Calu3 (cell line): ENCODE data around the gene STING1. TPM values are rescaled to one million over a fixed set of nuclear protein-coding genes. Genes with fewer than 3 reads are reported as not detected.
"Not testable (repeated sequence)": the region's sequence is repeated elsewhere in the genome, so short reads cannot be mapped to it uniquely, and the experiment has no call there.

Experiments
- BruUV-seq: library from RNA; stranded (reverse); fragments of 400-500 nt; replicated peaks from 2 replicates; lab custom pipeline; 2021; lab: Mats Ljungman, UMichigan
- CTCF ChIA-PET: fragments of 300-600 bp; sonication (Branson Sonifier 250); formaldehyde crosslinking; loops from one replicate; lab custom pipeline; 2022; ENCODE audit warnings: antibody characterized with exemption; lab: Charles Lee
- DNase-seq: peaks from one replicate; pipeline ENCODE4 v3.0.0; 2022
- H3K27ac Mint-ChIP-seq: one replicate; pipeline ENCODE4 v1.8.0; 2022; ENCODE audit warnings: mixed read lengths; ENCODE audit not compliant: unreplicated experiment
- H3K27me3 Mint-ChIP-seq: one replicate; pipeline ENCODE4 v1.8.0; 2022; ENCODE audit warnings: mixed read lengths; ENCODE audit not compliant: unreplicated experiment
- H3K36me3 Mint-ChIP-seq: one replicate; pipeline ENCODE4 v1.8.0; 2022; ENCODE audit warnings: mild to moderate bottlenecking, moderate library complexity, mixed read lengths; ENCODE audit not compliant: insufficient read depth, unreplicated experiment
- H3K4me1 Mint-ChIP-seq: one replicate; pipeline ENCODE4 v1.8.0; 2022; ENCODE audit warnings: mild to moderate bottlenecking, low read depth, mixed read lengths; ENCODE audit not compliant: unreplicated experiment
- H3K4me3 Mint-ChIP-seq: one replicate; pipeline ENCODE4 v1.8.0; 2022; ENCODE audit warnings: mild to moderate bottlenecking, low read depth, moderate library complexity, mixed read lengths; ENCODE audit not compliant: unreplicated experiment
- H3K9me3 Mint-ChIP-seq: one replicate; pipeline ENCODE4 v1.8.0; 2022; ENCODE audit warnings: low read depth, mixed read lengths; ENCODE audit not compliant: unreplicated experiment
- intact Hi-C: fragments of 100-400 bp; cut with micrococcal nuclease; formaldehyde crosslinking; loops from one replicate; pipeline ENCODE4 v1.10.0; 2022; ENCODE audit not compliant: unreplicated experiment
- total RNA-seq: library from RNA; stranded (reverse); gene quantifications from 2 replicates; pipeline ENCODE4 v1.2.3, GENCODE V29; 2022
- TF ChIP-seq, protein P1 (sequence below): fragments of 200-600 bp; IDR thresholded peaks from one replicate; pipeline ENCODE4 v1.8.0; 2022; ENCODE audit warnings: antibody characterized with exemption; ENCODE audit not compliant: unreplicated experiment

Gene STING1
- total RNA-seq, 1 experiment from 2014 or later, result 34.1 TPM

DNA sequence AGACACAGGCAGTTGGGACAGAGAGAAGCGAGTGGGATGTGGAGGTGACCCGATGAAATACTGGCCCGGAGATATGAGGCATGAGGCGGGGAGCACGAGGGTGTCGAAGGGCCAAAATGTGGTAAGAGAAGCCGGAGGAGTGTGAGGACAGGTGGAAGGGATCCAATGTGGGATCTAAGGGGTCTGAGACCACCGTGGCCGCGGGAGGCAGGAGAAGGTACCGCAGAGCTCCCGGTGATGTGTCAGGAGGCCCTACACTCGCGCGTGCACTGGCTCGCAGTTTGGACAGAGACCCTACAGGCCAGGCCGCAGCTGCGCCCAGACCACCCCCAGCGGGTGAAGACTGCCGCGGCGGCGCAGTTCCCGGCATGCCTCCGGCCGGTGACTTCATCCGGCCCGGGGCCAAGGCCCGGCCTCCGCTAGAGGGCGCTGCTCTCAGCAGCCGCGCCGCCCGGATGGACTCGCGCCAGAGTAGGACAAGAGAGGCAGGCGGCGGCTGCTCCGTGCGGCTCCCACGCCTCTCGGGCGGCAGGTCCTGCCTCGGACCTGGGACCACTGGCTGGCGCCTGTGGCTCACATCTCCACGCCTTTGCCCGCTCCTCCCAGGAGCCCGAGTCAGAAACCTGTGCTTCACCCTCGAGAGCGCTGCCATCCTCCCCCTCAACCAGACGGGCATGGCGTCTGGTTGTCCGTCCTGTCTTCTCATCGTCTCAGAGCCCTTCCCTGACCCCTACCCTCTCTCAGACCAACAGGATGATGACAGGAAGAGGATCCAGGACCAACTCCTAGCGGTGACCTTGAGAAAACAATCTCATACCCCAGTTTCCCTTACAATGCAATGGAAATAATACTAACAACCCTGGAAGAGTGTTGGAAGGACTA is 35.4 kb upstream of the STING1 start:
- H3K4me3 Mint-ChIP-seq, result peak overlapping the region; percentile 73
- H3K9me3 Mint-ChIP-seq, result no peaks in the 10 kb centered on the region
- H3K4me1 Mint-ChIP-seq, result peaks cover 7% of the 10 kb centered on the region
- H3K27me3 Mint-ChIP-seq, result no peaks in the 10 kb centered on the region
- BruUV-seq, result TSS peak; percentile 92
- TF ChIP-seq, protein P1, sequence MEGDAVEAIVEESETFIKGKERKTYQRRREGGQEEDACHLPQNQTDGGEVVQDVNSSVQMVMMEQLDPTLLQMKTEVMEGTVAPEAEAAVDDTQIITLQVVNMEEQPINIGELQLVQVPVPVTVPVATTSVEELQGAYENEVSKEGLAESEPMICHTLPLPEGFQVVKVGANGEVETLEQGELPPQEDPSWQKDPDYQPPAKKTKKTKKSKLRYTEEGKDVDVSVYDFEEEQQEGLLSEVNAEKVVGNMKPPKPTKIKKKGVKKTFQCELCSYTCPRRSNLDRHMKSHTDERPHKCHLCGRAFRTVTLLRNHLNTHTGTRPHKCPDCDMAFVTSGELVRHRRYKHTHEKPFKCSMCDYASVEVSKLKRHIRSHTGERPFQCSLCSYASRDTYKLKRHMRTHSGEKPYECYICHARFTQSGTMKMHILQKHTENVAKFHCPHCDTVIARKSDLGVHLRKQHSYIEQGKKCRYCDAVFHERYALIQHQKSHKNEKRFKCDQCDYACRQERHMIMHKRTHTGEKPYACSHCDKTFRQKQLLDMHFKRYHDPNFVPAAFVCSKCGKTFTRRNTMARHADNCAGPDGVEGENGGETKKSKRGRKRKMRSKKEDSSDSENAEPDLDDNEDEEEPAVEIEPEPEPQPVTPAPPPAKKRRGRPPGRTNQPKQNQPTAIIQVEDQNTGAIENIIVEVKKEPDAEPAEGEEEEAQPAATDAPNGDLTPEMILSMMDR, result peak; percentile 96
- peak; percentile 96 for DNase-seq
- peak overlapping the region; percentile 67 for H3K27ac Mint-ChIP-seq
- intact Hi-C loops, result no loop called here
- H3K36me3 Mint-ChIP-seq, result peaks cover 18% of the 10 kb centered on the region
- CTCF ChIA-PET, result interaction anchor here (0.7 to 1.4 kb wide), 2 partner anchors 22 to 96 kb away, joined by 3 to 4 read pairs; no protein-coding TSS in a partner anchor

GRCh38 chr5:139514486-139514856 is 31.9 kb upstream of the STING1 start:
- no TSS peak for BruUV-seq
- DNase-seq, result no peak
- Mint-ChIP-seq H3K36me3 (peaks cover 18% of the 10 kb centered on the region), H3K4me1 (peaks cover 19% of the 10 kb centered on the region), H3K27me3 (no peaks in the 10 kb centered on the region), H3K9me3 (no peaks in the 10 kb centered on the region), H3K27ac (no peak overlapping the region), H3K4me3 (no peak overlapping the region)
- intact Hi-C loops, result no loop called here
- CTCF ChIA-PET, result interaction anchor here (0.6 to 4.7 kb wide), 3 partner anchors 17 to 92 kb away, joined by 4 to 69 read pairs (median 5); no protein-coding TSS in a partner anchor
- TF ChIP-seq, protein P1, result no peak

GRCh38 chr5:139513852-139514485 is 31.4 kb upstream of the STING1 start:
- TF ChIP-seq, protein P1, result no peak
- no peak for DNase-seq
- CTCF ChIA-PET, result interaction anchor here (0.8 to 4.7 kb wide), 9 partner anchors 18 to 126 kb away, joined by 3 to 69 read pairs (median 4); partner anchors contain the start of genes SPATA24, STING1 and UBE2D2
- intact Hi-C loops, result loop anchor here (1.0 kb wide), 1 partner anchor 92 kb away; no protein-coding TSS in a partner anchor
- no peaks in the 10 kb centered on the region for H3K27me3 Mint-ChIP-seq
- peaks cover 17% of the 10 kb centered on the region for H3K36me3 Mint-ChIP-seq
- no peak overlapping the region for H3K4me3 Mint-ChIP-seq
- BruUV-seq, result no TSS peak
- H3K27ac Mint-ChIP-seq, result no peak overlapping the region
- H3K4me1 Mint-ChIP-seq, result peaks cover 17% of the 10 kb centered on the region
- no peaks in the 10 kb centered on the region for H3K9me3 Mint-ChIP-seq

GRCh38 chr5:139513434-139513833 is 30.9 kb upstream of the STING1 start:
- TF ChIP-seq, protein P1, result peak; percentile 93
- CTCF ChIA-PET, result interaction anchor here (0.8 to 4.7 kb wide), 9 partner anchors 17 to 125 kb away, joined by 3 to 69 read pairs (median 4); partner anchors contain the start of genes SPATA24, STING1 and UBE2D2
- BruUV-seq, H3K27me3 Mint-ChIP-seq, H3K9me3 Mint-ChIP-seq, H3K27ac Mint-ChIP-seq, H3K4me3 Mint-ChIP-seq: not testable (repeated sequence)
- peaks cover 12% of the 10 kb centered on the region for H3K4me1 Mint-ChIP-seq
- peaks cover 13% of the 10 kb centered on the region for H3K36me3 Mint-ChIP-seq
- DNase-seq, result peak; percentile 92
- intact Hi-C loops, result loop anchor here (1.0 kb wide), 1 partner anchor 91 kb away; no protein-coding TSS in a partner anchor
